Right forelimb (tissue), 1 donor: Measurements from ENCODE around the gene PIK3CG.

Source experiments
- DNase-seq: peaks from one replicate; pipeline ENCODE4 v3.0.0-alpha.2; 2018

The PIK3CG gene

GRCh38 chr7:106858618-106859532 lies 6.2 kb upstream of the PIK3CG start:
- DNase-seq: no peak

GRCh38 chr7:106862317-106863089 lies 2.6 kb upstream of the PIK3CG start:
- no peak for DNase-seq

GRCh38 chr7:106863274-106863997 lies 1.6 kb upstream of the PIK3CG start:
- no peak for DNase-seq

- no peak for DNase-seq
Observed at GRCh38 chr7:106864298-106865081, 592 bp upstream of the PIK3CG start.

- no peak for DNase-seq
Observed at GRCh38 chr7:106866298-106867281, 1.5 kb downstream of the PIK3CG start.

- DNase-seq: no peak
Observed at GRCh38 chr7:106867641-106868351, 2.7 kb downstream of the PIK3CG start.

GRCh38 chr7:106868364-106868763 lies 3.3 kb downstream of the PIK3CG start:
- no peak for DNase-seq

- no peak for DNase-seq
Observed at GRCh38 chr7:106869954-106870353, 4.9 kb downstream of the PIK3CG start.

- DNase-seq: no peak
Observed at GRCh38 chr7:106870528-106870927, 5.4 kb downstream of the PIK3CG start.

- no peak for DNase-seq
Observed at GRCh38 chr7:106870983-106871410, 5.9 kb downstream of the PIK3CG start.

- DNase-seq: no peak
Observed at GRCh38 chr7:106871793-106872571, 6.9 kb downstream of the PIK3CG start.

GRCh38 chr7:106872763-106873162 lies 7.7 kb downstream of the PIK3CG start:
- DNase-seq: no peak

- DNase-seq: no peak
Observed at GRCh38 chr7:106874076-106874475, 9.0 kb downstream of the PIK3CG start.

GRCh38 chr7:106875508-106875907 lies 10.4 kb downstream of the PIK3CG start:
- DNase-seq: no peak

- DNase-seq: no peak
Observed at GRCh38 chr7:106878748-106879439, 13.8 kb downstream of the PIK3CG start.

- no peak for DNase-seq
Observed at GRCh38 chr7:106881984-106882383, 16.9 kb downstream of the PIK3CG start.

- DNase-seq: no peak
Observed at GRCh38 chr7:106883456-106884026, 18.5 kb downstream of the PIK3CG start.

GRCh38 chr7:106885652-106886051 lies 20.6 kb downstream of the PIK3CG start:
- no peak for DNase-seq

- DNase-seq: no peak
Observed at GRCh38 chr7:106887421-106887820, 22.3 kb downstream of the PIK3CG start.
